HL-60 (cell line): ENCODE measurements around the gene CLDND1.

Source experiments
- CTCF ChIP-seq: IDR thresholded peaks from one replicate; pipeline ENCODE4 v1.5.1; 2011; ENCODE audit warnings: low read length, control low read depth, inconsistent platforms; ENCODE audit not compliant: insufficient read depth
- POLR2AphosphoS5 ChIP-seq: IDR thresholded peaks from 2 replicates; pipeline ENCODE4 v1.6.1; 2012; ENCODE audit warnings: low read depth
- TF ChIP-seq, protein P1 (sequence below): IDR thresholded peaks from 2 replicates; pipeline ENCODE4 v1.6.1; 2012; ENCODE audit warnings: low read depth; ENCODE audit not compliant: insufficient replicate concordance

DNA sequence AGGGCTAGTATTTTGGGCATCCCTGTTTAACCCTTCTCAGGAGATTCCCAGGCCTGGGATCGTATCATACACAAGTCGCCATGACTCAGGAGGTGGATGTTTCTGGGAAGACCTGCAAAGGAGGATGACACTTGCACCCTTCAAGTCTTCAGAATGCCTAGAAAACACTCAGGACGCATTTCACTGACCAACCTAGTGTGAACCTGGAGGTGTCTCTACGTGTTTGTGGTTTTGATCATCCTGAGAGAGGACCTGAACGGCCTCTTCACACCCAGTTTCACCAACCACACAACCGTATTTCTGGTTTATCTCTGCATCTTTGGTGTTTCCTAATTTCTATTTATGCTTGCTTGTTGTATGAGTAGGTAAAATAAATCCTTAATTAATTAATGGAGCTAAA is 2.8 kb upstream of the CLDND1 start:
- no peak for TF ChIP-seq CTCF
- no peak for TF ChIP-seq POLR2AphosphoS5
- TF ChIP-seq, protein P1, sequence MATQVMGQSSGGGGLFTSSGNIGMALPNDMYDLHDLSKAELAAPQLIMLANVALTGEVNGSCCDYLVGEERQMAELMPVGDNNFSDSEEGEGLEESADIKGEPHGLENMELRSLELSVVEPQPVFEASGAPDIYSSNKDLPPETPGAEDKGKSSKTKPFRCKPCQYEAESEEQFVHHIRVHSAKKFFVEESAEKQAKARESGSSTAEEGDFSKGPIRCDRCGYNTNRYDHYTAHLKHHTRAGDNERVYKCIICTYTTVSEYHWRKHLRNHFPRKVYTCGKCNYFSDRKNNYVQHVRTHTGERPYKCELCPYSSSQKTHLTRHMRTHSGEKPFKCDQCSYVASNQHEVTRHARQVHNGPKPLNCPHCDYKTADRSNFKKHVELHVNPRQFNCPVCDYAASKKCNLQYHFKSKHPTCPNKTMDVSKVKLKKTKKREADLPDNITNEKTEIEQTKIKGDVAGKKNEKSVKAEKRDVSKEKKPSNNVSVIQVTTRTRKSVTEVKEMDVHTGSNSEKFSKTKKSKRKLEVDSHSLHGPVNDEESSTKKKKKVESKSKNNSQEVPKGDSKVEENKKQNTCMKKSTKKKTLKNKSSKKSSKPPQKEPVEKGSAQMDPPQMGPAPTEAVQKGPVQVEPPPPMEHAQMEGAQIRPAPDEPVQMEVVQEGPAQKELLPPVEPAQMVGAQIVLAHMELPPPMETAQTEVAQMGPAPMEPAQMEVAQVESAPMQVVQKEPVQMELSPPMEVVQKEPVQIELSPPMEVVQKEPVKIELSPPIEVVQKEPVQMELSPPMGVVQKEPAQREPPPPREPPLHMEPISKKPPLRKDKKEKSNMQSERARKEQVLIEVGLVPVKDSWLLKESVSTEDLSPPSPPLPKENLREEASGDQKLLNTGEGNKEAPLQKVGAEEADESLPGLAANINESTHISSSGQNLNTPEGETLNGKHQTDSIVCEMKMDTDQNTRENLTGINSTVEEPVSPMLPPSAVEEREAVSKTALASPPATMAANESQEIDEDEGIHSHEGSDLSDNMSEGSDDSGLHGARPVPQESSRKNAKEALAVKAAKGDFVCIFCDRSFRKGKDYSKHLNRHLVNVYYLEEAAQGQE, result no peak
